DND-41 (cell line): Measurements from ENCODE around the gene XPNPEP1.

Experiments used
- ATAC-seq: fragments of 200-7000 bp; cut with Tn5 transposase; 3 replicates; pipeline ENCODE4 v1.9.1; 2021; ENCODE audit warnings: low read depth; ENCODE audit not compliant: insufficient read depth
- DNase-seq: peaks from one replicate; pipeline ENCODE4 v3.0.0-alpha.2; 2020
- H2AFZ ChIP-seq: 2 replicates; pipeline ENCODE4 v1.6.0; 2012; ENCODE audit warnings: low read depth, low read length
- H3K27ac ChIP-seq: 2 replicates; pipeline ENCODE4 v1.5.1; 2012; ENCODE audit warnings: low read length, inconsistent platforms
- H3K27me3 ChIP-seq: fragments of 200-600 bp; sonication (generic); 2 replicates; pipeline ENCODE4 v1.6.0; 2012; ENCODE audit warnings: low read length, mild to moderate bottlenecking, inconsistent platforms; ENCODE audit not compliant: insufficient read depth, poor library complexity
- H3K36me3 ChIP-seq: 2 replicates; pipeline ENCODE4 v1.5.1; 2012; ENCODE audit warnings: low read length, inconsistent platforms; ENCODE audit not compliant: insufficient read depth
- H3K4me1 ChIP-seq: 2 replicates; pipeline ENCODE4 v1.5.1; 2012; ENCODE audit warnings: mild to moderate bottlenecking, low read length; ENCODE audit not compliant: insufficient read depth
- H3K4me2 ChIP-seq: 2 replicates; pipeline ENCODE4 v1.6.0; 2012; ENCODE audit warnings: mild to moderate bottlenecking, moderate library complexity, low read length, inconsistent platforms; ENCODE audit not compliant: insufficient read depth
- H3K4me3 ChIP-seq, 2 experiments: fragments of 200-600 bp in 1 of 2; shearing (Covaris generic) in 1 of 2; 2 replicates each; pipeline ENCODE4 v1.5.1; 2012 to 2016; ENCODE audit warnings: inconsistent platforms in 2 of 2, low read length in 2 of 2, mild to moderate bottlenecking in 2 of 2, low read depth in 1 of 2, moderate library complexity in 1 of 2
- H3K79me2 ChIP-seq: 2 replicates; pipeline ENCODE4 v1.6.0; 2012; ENCODE audit warnings: low read length, inconsistent platforms; ENCODE audit not compliant: insufficient read depth
- H3K9ac ChIP-seq: 2 replicates; pipeline ENCODE4 v1.6.0; 2012; ENCODE audit warnings: low read depth, mild to moderate bottlenecking, inconsistent platforms, low read length, moderate library complexity
- H3K9me3 ChIP-seq: 2 replicates; pipeline ENCODE4 v1.5.1; 2012; ENCODE audit warnings: low read length, moderate library complexity, mild to moderate bottlenecking, inconsistent platforms; ENCODE audit not compliant: insufficient read depth, severe bottlenecking
- H4K20me1 ChIP-seq: 2 replicates; pipeline ENCODE4 v1.6.0; 2012; ENCODE audit warnings: low read length; ENCODE audit not compliant: insufficient read depth
- EZH2 ChIP-seq: IDR thresholded peaks from 3 replicates; pipeline ENCODE4 v1.6.1; 2012; ENCODE audit warnings: borderline replicate concordance, low read depth, mild to moderate bottlenecking, moderate library complexity, low read length, inconsistent platforms; ENCODE audit not compliant: severe bottlenecking
- TF ChIP-seq, protein P1 (sequence below): IDR thresholded peaks from 2 replicates; pipeline ENCODE4 v1.5.1; 2012; ENCODE audit warnings: borderline replicate concordance, low read length, moderate library complexity, mild to moderate bottlenecking; ENCODE audit not compliant: poor library complexity, severe bottlenecking; ENCODE audit errors: extremely low read depth

Gene XPNPEP1

DNA sequence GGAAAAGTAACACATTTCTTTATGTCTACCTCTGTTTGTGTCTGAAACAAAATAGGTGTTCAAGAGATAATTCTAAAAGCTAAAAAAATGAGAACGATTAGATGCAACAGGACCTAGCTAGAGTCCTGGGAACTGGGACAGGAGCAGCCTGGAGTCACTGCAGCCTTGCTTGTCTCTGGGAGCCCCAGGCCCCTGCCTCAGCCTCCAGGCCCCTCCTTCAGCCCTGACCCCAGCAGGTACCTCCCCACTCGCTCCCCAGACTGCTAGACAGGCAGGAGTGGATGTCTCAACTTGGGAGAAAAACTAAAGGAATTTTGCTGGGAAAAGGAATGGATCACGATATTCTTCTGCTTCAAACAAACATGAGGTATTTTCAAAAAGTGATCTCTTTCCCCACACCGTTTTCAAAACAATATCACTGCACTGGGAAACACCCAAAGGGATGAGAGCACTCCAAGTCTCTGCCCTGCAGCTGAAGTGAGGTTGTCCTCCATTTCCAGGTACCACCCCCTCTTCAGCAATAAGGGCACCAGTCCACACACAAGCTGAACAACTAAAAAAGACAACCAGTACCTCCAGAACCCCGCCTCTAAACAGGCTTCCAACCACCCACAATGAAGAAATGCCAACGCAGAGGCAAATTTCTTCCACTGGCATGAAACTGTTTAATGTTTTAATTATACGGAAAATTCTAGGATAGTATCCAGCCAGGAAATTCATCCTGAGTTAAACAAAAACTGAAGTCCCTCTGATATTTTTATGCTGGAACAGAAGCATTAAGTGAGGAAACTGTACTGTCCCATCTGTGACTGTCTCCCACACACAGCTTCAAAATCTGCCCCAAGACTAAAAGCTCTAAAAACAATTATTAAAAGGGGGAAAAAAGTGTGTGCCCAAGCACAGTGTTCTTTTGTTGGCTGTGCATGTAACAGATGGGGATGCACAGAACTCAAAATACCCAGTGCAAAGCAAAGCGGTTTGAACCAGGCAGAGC, 47.2 kb downstream of the XPNPEP1 start:
- Histone ChIP-seq H3K4me3 (no peak overlapping the region), H3K9me3 (no peaks in the 10 kb centered on the region), H2AFZ (no peak overlapping the region), H4K20me1 (no peaks in the 10 kb centered on the region), H3K4me2 (no peak overlapping the region), H3K9ac (no peak overlapping the region), H3K4me1 (no peaks in the 10 kb centered on the region), H3K27ac (no peak overlapping the region), H3K79me2 (no peaks in the 10 kb centered on the region), H3K27me3 (no peaks in the 10 kb centered on the region), H3K36me3 (peaks cover 63% of the 10 kb centered on the region)
- TF ChIP-seq EZH2: no peak
- TF ChIP-seq, protein P1, sequence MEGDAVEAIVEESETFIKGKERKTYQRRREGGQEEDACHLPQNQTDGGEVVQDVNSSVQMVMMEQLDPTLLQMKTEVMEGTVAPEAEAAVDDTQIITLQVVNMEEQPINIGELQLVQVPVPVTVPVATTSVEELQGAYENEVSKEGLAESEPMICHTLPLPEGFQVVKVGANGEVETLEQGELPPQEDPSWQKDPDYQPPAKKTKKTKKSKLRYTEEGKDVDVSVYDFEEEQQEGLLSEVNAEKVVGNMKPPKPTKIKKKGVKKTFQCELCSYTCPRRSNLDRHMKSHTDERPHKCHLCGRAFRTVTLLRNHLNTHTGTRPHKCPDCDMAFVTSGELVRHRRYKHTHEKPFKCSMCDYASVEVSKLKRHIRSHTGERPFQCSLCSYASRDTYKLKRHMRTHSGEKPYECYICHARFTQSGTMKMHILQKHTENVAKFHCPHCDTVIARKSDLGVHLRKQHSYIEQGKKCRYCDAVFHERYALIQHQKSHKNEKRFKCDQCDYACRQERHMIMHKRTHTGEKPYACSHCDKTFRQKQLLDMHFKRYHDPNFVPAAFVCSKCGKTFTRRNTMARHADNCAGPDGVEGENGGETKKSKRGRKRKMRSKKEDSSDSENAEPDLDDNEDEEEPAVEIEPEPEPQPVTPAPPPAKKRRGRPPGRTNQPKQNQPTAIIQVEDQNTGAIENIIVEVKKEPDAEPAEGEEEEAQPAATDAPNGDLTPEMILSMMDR: no peak
- ATAC-seq (no peak), DNase-seq (no peak)

DNA sequence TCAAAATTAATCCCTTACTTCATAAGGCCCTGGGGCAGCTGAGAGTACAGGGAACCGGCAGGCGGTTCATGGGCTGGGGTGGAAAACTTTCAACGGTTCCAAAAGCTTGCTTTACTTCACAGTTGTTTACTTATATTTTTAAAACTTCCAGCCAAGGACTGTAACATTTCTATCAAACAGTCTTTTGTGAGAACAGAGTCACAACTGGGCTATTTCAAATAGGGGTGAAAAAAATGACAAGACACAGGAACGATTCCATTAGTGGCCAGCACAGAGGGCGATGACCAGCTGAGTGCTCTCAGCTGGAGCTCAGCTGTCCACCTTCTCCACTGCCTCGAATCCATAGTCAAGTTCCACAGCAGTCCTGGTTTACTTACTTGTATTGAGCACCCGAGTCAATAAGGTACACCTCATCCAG, 48.2 kb downstream of the XPNPEP1 start:
- no peak for TF ChIP-seq EZH2
- TF ChIP-seq, protein P1: no peak
- no peak overlapping the region for H3K4me2 ChIP-seq

DNA sequence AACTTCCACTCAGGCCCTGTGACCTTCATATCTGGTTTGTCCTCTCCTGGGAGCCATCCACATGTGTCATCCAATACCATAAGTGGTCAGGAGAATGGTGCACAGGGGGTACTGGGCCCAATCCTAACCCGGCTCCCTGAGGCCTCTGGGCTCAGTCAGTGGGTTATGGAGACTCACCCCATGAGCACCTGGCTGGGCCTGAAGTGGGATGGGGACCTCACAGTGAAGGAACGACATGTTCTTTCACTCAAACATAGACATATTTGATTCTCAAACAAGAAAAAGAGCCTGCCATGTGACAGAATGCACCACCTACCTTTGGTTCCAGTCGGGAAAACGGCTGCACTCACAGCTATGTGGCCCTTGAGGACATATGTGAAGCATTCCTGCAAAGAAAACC, 51.8 kb downstream of the XPNPEP1 start:
- no peaks in the 10 kb centered on the region; the same call in 1 of the 2 replicates for H4K20me1 ChIP-seq
- no peak overlapping the region for H3K27ac ChIP-seq
- DNase-seq (no peak), ATAC-seq (no peak)
- peaks cover 77% of the 10 kb centered on the region for H3K36me3 ChIP-seq
- no peak for TF ChIP-seq EZH2
- TF ChIP-seq, protein P1: no peak
- no peak overlapping the region for H3K9ac ChIP-seq
- H3K4me3 ChIP-seq: no peak overlapping the region
- H3K4me2 ChIP-seq: no peak overlapping the region
- H3K79me2 ChIP-seq: no peaks in the 10 kb centered on the region
- no peaks in the 10 kb centered on the region for H3K9me3 ChIP-seq
- H3K27me3 ChIP-seq: no peaks in the 10 kb centered on the region
- H2AFZ ChIP-seq: no peak overlapping the region
- H3K4me1 ChIP-seq: no peaks in the 10 kb centered on the region

More for the DNA sequence above, 48.2 kb downstream of the XPNPEP1 start:
- H3K27ac ChIP-seq: no peak overlapping the region
- no peaks in the 10 kb centered on the region for H3K27me3 ChIP-seq
- ATAC-seq (no peak), DNase-seq (no peak)
- H3K9ac ChIP-seq: no peak overlapping the region
- H3K36me3 ChIP-seq: peaks cover 62% of the 10 kb centered on the region
- no peaks in the 10 kb centered on the region; the same call in 1 of the 2 replicates for H4K20me1 ChIP-seq
- no peaks in the 10 kb centered on the region for H3K4me1 ChIP-seq
- no peak overlapping the region for H3K4me3 ChIP-seq
- no peaks in the 10 kb centered on the region for H3K79me2 ChIP-seq
- H2AFZ ChIP-seq: no peak overlapping the region
- H3K9me3 ChIP-seq: no peaks in the 10 kb centered on the region
